Stimulated activated CD8-positive, alpha-beta memory T cell treated with anti-CD3 and anti-CD28 coated beads, Interleukin-12 subunit alpha, Interleukin-12 subunit beta, amount 100 ng/mL, for 1 hour (primary cell): ENCODE results near the gene KRT4.

Source experiments
- DNase-seq: peaks from one replicate; pipeline ENCODE4 v3.0.0-alpha.2; 2020; ENCODE audit warnings: low read depth

The KRT4 gene

DNA sequence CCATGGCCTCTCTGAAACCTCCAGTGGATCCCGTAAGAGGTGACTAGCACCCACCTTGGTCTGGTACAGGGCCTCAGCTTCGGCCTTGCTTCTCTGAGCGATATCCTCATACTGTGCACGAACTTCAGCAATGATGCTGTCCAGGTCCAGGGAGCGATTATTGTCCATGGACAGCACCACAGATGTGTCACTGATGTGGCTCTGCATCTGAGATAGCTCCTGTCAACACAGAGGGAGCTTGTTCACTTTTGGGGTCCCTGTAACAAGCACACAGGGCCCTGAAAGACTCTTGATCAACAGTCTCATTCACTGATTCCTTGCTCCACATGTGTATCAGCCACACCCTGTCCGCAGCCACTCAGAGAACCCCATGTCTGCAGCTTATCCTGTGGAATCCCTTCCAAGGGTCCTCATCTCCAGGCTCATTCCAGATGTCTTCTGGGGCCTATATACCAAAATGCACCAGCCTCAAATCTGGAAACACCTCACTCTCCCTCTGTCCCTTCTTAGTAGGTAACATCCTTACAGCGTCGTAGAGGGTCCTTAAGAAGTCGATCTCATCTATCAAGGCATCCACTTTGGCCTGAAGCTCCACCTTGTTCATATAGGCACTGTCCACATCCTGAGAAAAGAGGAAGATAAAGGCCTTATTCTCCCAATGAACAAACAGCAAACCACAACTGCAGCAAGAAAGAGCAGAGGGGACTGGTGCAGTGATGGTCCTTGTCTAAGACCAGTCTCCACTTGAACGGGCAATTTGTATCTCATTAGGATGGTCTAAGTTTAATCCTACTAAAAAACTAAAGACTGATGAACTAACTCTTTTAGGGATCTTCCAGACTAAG is 21.5 kb downstream of the KRT4 start:
- DNase-seq: no peak

DNA sequence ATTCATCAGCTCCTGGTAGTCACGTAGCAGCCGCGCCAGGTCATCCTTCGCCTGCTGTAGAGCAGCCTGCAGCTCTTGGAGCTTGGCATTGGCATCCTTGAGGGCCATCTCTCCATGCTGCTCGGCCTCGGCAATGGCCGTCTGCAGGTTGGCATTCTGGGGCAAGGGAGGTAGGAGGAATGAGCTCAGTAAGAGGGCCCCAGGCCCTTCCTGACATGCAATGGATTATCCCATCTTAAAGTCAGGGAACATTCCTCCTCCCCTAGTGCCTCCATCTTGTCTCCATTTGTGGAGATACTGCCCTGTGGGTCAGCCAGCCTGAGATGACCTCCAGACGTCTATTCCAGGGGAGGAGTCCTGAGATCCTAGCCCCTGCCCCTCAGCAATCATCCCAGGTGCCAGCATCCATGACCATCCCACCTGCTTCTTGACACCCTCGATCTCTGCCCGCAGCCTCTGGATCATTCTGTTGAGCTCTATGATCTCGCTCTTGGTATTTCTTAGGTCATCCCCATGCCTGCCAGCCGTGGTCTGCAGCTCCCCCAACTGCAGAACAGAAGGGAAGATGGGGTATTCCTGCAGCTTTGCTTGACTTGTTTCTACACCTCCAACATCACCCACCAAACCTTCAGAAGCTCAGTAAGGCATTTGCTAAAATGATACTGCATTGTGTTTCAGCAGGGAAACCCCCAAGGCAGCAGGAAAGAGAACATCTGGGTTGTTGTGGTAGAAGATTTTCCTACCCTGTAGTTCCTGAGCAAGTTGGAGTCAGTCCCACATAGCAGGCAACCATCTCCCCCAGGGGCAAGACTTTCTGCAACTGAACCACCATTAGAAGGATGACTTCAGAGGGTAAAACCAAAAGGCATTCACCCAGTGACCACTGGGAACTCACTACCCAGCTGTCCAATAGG is 22.4 kb downstream of the KRT4 start:
- DNase-seq: no peak

DNA sequence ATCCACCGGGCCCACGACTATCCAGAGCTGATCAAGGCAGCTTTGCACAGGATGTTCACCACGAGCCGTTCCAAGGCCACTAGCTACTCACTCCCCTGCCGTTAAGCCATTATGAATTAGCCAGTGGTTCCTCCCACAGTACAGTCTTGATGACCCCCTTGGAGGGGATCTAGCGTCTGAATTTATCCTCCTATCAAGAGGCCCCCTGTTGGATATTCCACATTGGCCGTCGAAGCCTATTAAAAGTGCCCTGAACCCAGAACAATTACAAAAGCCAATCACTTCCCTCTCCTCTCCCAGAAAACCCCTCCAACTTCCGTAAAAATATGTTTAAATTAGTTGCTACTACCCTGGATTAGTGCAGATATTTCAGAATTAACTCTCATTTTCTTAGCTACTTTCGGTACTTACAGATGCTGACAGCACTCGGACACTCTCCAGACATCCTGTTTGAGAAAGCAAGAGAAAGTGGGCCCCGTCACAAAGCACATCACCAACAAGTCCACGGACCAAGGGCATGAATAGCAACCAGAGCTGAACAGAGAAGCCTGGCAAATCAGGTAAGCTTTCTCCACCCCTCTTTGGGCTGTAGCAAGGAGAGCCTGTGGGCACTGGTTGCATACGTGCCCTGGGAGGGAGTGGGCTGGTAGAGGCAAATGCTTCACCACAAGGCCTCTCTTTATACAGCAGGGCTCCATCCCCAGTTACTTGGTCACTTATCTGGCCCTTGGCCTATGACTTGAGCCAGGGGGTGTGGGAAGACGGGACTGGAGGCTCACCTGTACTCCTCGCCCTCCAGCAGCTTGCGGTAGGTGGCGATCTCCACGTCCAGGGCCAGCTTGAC is 23.3 kb downstream of the KRT4 start:
- no peak for DNase-seq

DNA sequence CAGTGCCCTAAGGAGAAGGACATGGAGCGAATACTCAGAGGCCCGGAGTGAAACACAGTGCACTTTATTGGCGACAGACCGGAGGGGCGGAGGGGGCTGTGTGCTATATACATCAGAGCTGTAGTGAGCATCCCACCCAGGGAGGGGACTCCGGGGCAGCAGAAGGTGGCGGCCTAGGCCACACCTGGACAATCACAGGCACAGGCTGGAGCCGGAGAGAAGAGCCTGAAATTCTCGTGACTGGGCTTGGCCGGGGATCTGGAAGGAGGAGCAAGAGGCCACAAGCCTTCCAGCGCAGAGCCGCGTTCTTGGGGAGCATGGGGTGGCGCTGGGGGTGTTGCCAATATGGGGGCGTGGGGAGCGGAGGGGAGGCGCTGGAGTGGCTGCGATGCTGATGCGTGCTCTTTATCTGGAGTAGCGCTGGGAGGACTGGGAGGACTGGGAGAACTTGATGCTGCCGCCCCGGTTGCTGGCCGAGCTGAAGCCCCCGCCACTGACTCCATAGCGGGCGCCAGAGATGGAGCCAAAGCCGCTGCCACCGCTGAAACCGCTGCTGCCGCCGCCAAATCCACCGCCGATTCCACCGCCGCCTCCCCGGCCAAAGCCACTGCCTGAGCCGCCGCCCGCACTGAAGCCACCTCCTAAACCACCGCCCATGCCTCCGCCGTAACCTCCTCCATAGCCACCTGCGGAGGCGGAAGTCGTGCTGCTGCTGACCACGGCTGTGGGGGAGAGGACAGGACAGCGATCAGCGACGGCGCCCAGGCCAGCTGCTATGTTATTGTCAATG is 24.1 kb downstream of the KRT4 start:
- no peak for DNase-seq

DNA sequence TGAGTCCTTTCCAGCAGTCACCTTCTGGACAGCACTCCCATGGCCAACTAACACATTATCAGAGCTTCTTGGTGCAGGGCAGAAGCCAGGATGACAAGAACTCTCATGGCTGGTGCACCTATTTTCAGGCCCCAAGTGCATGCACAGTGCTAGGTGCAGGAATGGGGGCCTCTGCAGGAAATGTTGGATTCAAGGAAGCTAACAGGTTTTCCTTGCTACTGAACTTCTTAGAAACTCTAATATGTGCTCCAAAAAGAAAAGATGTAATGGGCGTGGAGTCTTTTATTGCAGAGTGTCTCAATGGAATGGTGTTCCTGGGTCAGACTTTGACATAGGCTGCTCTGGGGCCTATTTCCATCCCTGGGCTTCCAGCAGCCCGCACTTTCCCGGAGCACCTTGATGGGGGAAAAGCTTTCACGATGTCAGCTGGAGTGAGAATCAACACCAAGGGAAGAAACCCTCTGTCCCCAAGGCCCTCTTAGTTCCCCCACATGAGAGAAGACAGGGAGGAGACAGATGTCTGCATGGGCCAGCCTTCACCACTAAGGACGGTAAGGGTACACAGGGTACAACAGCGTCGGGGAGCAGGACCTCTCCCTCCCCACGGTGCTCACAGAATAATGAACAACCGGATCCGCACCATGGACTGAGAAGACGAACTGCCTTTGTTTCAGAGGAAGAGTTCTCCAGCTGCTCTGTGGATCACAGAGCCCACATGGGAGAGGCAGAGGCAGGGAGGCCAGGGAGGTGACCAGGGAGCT is 24.9 kb downstream of the KRT4 start:
- DNase-seq: no peak

DNA sequence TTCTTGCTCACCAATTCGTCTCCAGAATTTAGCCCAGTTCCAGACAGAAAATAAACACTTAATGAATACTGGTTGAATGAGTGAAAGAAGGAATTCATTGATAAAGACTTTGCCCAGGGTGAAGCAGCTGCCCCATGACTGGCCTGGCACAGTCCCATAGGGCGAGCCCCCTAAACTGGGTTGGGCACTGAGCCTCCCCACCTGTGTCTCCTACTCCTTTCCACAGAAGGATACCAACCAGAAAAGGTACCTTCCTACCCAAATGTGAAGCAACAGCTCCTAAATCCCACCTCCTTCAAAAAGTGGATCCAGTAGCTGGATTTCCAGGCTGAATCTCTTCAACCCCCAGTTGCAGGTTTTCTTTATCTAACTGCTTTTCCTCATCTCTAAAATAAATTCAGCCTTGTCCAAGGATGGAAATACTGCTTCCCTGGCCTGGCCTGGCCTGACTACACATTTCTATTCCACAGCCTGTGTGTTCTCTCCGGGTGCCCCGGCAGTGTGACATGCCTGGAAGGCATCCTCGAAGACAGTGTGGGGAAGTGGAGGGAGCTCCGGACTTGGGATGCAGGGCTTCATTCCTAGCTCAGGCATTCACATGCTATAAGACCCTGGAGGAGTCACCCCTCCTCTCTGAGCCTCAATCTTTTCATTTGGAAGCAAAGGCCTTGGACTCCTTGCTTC is 25.6 kb downstream of the KRT4 start:
- no peak for DNase-seq

DNA sequence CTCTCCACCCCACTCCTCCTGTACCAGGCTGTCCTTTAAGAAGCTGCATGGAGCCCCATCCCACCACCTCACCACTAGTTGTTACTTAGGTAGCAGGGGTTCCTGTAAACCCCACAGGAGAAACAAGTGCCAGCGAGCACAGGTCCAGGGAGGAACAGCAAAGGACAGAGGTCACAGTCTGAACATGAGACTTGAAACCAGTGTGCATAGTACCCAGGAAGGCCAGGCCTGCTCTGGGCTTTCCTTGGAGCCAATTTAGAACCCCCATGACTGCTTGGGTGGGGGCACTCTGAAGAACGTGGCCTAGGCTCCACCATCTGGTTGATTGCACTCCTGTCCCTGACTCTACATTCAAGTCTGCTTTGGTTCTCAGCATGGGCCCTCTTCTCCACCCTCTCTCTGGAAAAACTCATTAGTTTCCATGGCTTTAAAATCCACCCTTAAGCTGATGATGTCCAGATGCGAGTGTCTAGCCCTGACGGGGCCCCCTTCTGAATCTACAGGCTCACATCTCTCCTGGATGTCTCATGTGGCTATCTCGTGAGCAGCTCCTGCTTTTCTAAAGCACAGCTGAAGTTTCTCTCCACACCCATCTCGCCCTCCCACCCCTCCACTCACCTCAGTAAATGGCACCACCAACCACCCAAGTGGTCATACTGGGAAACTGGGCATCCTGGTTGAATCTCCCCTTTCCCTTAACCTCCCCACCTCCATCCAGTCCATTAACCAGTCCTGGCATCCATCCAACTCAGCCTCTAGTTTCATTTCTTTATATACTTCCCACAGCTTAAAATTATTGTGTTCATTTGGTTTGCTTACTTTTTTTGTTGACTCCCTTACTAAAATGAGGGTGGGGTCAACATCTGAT is 26.4 kb downstream of the KRT4 start:
- DNase-seq: no peak

DNA sequence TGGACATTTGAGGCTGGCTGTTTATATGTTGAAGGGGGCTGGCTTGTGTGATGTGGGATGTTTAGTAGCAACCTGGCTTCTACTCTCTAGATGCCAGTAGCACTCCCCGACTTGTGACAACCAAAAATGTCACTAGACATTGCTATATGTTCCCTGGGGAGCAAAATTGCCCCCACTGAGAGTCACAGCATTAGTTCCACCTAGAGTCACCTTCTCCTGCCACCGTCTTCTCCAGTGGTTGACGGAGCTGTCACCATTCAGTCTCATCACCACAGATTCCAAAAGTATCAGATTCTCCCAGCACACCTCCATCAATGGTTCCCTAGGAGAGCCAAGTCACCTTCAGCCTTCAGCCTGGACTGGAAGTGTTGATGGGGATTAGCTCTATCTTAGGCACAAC is 29.0 kb downstream of the KRT4 start:
- DNase-seq: no peak

DNA sequence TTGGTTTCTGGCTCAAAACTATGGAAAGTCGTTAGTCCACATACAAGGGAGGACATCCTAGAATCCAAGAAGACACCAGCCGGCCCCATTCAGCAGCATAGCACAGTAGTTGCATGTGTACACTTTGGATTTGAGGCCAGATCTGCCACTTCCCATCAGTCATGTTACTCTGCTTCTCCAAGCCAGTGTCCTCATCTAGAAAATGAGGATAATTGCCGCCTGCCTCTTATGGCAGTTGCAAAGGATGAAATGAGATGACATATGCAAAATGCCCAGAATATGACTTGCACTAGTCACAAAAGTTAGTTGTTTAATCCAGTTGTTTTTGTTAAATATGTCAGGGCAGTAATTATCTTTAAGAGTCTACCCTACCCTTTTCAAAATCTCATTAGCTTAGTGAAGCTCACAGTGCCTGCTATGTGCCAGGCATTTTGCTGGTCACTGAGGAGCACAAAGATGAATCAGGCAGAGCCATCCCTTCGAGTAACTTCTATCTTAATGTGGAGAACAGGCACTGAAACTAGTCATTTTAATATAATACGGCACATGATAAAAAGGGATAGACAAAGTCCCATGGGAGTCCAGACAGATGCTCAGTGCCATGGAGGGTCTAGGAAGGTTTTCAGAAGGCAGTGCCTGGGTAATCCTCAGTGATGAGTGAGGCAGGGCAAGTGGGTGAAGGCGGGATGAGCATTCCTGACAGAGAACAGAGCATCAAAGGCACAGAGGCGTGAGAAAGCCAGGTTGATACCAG is 30.2 kb downstream of the KRT4 start:
- no peak for DNase-seq

DNA sequence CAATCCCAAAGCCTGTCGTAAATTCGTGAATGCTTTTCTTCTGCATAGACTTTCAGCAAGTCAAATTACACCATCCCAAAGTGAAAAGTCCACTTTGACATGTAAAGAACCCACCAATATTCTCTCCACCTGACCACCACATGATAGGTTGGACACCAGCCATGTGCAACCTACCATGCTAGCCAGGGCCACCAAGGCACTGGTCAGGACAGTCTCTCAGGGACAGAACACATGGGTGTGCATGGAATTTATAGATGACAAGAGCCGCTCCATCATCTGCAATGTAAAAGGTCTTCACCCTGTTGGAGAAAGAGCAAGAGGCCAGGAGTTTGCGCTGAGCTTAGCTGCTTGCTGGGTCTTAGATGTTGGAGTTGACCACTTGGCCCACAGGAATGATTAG is 31.4 kb downstream of the KRT4 start:
- no peak for DNase-seq

DNA sequence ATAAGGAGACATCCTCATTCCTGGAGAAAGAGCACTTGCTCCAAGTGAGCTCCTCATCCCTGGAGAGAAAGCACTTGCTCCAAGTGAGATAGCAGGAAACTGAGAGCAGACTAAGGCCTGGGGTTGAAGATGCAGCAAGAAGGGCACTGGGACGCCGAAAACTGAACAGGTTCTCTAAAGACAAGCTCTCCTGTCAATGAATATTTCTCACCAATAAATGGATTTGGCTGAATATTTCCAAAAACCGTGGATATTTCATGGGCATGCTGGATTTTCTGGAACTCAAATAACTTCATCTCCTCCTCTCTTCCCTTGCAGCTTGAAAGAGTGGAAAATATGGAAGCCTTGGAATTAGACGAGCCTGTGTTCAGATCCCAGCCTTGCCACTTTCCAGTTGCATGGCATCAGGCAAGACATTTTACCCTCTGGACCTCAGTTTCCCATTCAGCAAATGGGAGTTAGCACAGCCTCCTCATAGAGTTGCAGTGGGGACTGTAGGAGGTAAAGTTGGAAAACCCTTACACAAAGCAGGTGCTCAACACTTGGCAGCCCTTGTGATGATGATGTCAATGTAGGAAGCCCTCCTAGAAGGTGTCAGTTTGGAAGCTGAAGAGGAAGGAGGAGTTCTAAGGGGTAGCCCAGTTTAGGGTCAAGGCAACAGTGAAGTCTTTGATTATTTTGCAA is 32.4 kb downstream of the KRT4 start:
- DNase-seq: no peak

DNA sequence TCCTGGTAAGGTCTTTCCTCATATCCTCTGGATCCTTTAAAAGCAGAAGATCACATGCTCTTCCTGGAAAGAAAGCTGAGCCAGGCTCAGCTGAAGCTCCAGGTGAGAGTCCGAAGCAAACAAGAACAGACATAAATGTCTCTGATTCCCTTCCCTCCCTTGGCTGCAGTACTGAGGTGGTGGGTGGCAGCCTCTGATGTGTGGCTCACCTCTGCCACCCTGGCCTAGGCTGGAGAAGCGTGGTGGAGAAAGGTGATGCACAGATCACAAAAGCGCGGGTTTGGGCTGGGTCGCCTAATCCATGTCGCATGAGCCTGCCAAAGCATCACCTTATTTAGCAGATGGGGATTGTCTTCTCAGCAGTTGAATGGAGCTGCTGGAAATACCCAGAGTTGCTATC is 34.0 kb downstream of the KRT4 start:
- DNase-seq: no peak

DNA sequence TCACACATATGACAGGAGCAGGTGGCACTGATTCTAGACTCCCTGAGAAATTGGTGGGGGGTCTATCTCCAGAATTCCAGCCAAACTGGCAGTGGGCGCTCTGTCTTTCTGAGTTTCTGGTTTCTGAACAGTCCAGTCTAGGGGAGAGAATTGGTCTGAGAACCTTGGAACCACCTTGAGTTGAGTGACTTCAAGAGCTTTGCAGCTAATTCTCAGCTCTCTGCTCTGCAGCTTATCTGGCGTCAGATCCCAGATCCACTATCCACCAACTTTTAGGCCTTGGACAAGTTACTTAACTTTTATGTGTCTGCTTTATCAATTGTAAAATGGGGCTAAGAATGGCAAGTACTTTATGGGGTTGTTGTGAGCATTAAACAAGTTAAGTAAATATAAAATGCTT is 35.1 kb downstream of the KRT4 start:
- no peak for DNase-seq

DNA sequence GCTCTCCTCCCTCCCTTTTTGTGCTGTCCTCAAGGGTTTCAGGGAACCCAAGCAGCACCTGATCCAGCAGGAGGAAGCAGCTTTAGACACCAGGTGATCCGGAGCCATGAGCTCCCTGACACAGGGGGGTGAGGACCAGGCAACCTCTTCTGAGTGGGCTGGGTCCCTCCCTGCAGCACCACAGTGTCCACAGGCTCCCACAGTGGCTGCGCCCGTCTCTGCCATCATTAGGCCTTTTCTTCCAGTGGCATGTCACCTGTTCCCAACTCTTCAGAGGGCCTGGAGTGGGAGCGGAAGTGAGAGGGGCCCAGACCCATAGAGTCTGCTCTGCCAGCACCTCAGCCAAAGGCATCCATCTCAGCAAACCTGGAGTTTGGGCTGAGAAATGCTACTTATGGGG is 36.4 kb downstream of the KRT4 start:
- no peak for DNase-seq

DNA sequence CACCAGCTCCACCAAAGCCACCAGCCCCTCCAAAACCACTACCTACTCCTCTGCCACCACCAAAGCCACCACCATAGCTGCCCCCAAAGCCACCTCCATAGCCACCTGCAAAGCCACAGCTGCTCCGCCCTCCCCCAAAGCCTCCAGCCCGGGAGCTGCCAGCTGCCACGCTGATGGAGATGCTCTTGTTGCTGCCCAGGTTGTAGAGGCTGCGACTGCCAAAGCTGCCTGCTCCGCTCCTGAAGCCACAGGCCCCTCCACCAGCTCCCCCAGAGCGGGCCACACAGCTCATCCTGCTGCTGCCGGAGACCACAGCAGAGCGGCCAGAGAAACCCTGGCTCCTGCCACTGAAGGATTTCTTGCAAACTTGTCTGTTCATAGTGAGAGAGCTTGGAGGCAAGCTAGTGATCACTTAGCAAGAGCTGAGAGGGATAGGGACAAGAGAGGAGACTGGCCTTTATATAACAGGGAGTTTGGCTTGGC is 37.0 kb downstream of the KRT4 start, which contains the start of gene KRT76:
KRT76 (minus strand) TSS at position 433 of the 483 bp plus-strand sequence; CDS start at position 379, 54 bp downstream.
- DNase-seq: no peak

DNA sequence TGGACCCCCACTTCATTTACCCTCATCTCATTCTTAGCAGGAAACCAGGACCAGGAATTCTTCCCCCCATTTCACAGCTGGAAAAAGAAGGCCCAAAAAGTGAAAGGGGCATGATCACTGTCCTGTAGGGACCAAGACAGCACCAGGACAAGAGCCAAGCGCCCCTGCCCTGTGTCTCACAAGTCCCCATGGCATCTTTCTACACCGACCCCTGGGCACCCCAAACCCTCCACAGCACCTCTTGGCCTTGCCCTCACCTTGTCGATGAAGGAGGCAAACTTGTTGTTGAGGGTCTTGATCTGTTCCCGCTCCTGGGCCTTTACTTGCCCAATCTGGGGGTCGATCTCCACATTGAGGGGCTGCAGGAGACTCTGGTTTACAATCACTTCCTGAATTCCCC is 37.5 kb downstream of the KRT4 start:
- DNase-seq: no peak

DNA sequence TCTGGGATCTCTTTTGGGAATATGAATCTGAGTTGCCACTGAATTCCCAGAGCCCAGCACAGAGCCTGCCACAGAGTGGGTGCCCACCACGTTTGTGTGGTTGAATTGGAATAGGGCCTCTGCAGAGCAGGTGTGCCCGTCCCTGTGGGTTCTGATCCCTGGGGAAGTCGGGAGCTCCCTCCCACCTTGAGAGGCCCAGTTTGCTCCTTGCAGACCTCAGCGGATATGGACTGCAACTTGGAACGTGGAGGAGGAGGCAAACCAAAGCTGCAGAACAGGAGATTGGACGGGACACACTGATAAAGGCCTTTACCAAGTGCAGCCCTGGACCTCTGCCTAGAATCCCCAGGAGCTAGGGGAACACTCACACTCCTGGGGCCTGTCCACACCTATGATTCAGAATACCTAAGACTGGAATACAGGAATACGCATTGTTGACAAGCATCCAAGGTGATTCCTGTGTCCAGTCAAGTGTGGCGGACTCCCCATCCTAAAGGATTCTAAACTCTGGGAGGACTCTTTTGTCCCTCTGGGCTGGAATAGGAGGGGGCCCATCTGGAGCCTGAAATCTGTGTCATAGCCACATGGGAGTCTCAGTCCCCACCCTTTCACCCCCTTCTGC is 39.2 kb downstream of the KRT4 start:
- DNase-seq: no peak
